ENCODE results near the gene CAMK2D.

DNA sequence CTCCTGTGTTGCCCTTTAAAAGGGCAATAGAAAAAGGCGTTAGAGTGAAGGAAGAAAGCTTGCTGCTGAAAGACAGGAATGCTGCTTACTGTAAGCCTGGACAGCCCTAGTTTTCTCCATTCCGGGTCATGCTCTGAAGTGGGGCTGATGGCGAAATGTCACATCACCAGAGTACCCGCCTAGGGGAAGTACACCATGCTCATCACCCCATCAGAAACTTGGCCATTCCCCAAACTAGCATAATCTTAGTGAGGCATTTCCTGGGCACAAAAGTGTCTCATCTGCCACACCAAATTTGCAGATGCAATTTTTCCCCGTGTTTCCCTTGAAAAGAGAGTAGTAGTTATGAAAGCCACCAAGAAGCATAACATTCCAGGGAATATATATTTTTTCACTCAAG lies 47.8 kb upstream of the CAMK2D start:
- no peak for TF ChIP-seq CTCF (IDR thresholded peaks at IDR 0.05)
- no peak for TF ChIP-seq POLR2A (IDR thresholded peaks at IDR 0.05; ENCODE audit: low read depth)
- no peak for TF ChIP-seq POLR2AphosphoS5 (IDR thresholded peaks at IDR 0.05)
- TF ChIP-seq EP300 (IDR thresholded peaks at IDR 0.05): no peak

All from esophagus muscularis mucosa (tissue), 4 donors.